ENCODE data around the gene BOC.

Gene BOC

GRCh38 chr3:113223475-113224281, 12.3 kb downstream of the BOC start:
- DNase-seq, result no peak

GRCh38 chr3:113225286-113225685, 13.9 kb downstream of the BOC start:
- DNase-seq, result no peak

GRCh38 chr3:113226491-113226890, 15.1 kb downstream of the BOC start:
- no peak for DNase-seq

GRCh38 chr3:113227146-113227545, 15.8 kb downstream of the BOC start:
- no peak for DNase-seq

- no peak for DNase-seq
Observed at GRCh38 chr3:113228498-113229286, 17.3 kb downstream of the BOC start.

GRCh38 chr3:113231391-113231790, 20.0 kb downstream of the BOC start:
- no peak for DNase-seq

GRCh38 chr3:113231827-113232253, 20.5 kb downstream of the BOC start:
- DNase-seq, result no peak

GRCh38 chr3:113232342-113232741, 21.0 kb downstream of the BOC start:
- no peak for DNase-seq

- DNase-seq, result no peak
Observed at GRCh38 chr3:113233497-113233896, 22.1 kb downstream of the BOC start.

- no peak for DNase-seq
Observed at GRCh38 chr3:113234028-113234427, 22.7 kb downstream of the BOC start.

- DNase-seq, result no peak
Observed at GRCh38 chr3:113234688-113235260, 23.4 kb downstream of the BOC start.

GRCh38 chr3:113238503-113238902, 27.1 kb downstream of the BOC start:
- DNase-seq, result no peak

- no peak for DNase-seq
Observed at GRCh38 chr3:113240841-113241240, 29.5 kb downstream of the BOC start.

- DNase-seq, result no peak
Observed at GRCh38 chr3:113241292-113242095, 30.1 kb downstream of the BOC start.

GRCh38 chr3:113242096-113242581, 30.8 kb downstream of the BOC start:
- DNase-seq, result no peak

- no peak for DNase-seq
Observed at GRCh38 chr3:113243071-113243470, 31.7 kb downstream of the BOC start.

- no peak for DNase-seq
Observed at GRCh38 chr3:113243846-113244245, 32.5 kb downstream of the BOC start.

GRCh38 chr3:113245761-113246161, 34.4 kb downstream of the BOC start:
- DNase-seq, result no peak

- DNase-seq, result no peak
Observed at GRCh38 chr3:113247068-113247467, 35.7 kb downstream of the BOC start.

GRCh38 chr3:113247675-113248458, 36.5 kb downstream of the BOC start:
- DNase-seq, result no peak

- no peak for DNase-seq
Observed at GRCh38 chr3:113249111-113249510, 37.8 kb downstream of the BOC start.

- no peak for DNase-seq
Observed at GRCh38 chr3:113249601-113250000, 38.2 kb downstream of the BOC start.

Data from activated effector memory CD4-positive, alpha-beta T cell treated with Interleukin-2 at 50 U/mL for 16 hours (primary cell).